H1 (cell line): ENCODE measurements around the gene SSBP3. TPM values are rescaled to one million over a fixed set of nuclear protein-coding genes. Genes with fewer than 3 reads are reported as not detected.

Experiments
- polyA plus RNA-seq, 7 experiments: library from polyadenylated mRNA; depleted of rRNA in 3 of 7; stranded (reverse) in 5 of 7; unstranded in 2 of 7; fragments of >200 nt in 5 of 7; fragments of 200-250 nt in 2 of 7; gene quantifications; 1 replicate in 5 of 7; 2 replicates in 1 of 7; 4 replicates in 1 of 7; pipeline versions ENCODE4 v1.2.1 to v1.2.3, GENCODE V29; 2011 to 2013; ENCODE audit warnings: missing spikeins in 2 of 7, mixed read lengths in 2 of 7
- total RNA-seq: library from RNA; stranded (reverse); fragmentation: NEBNext Ultra II Directional; extraction: Animal tissue kit (Norgen Biotek cat#: 25700); gene quantifications from 2 replicates; pipeline ENCODE4 v1.2.1, GENCODE V29; 2021

SSBP3 gene
- total and polyA plus RNA-seq, 2 of the 8 experiments (the other 6 are each of a cell fraction or from before 2014, with no cell fraction given) = 99.7 to 133 TPM

Other genes starting within 250 kb of the SSBP3 start
- 14.1 and 15.1 TPM in 2 replicates for gene CYB5RL, start 206.4 kb downstream of the SSBP3 start, total RNA-seq
- gene CYB5RL, start 206.4 kb downstream of the SSBP3 start, polyA plus RNA-seq (2011; rRNA removed) = 13.2 and 14.8 TPM in 2 replicates
- gene MRPL37, start 206.2 kb downstream of the SSBP3 start, total RNA-seq = 126 and 129 TPM in 2 replicates
- 45.5 and 66.6 TPM in 2 replicates for gene MRPL37, start 206.2 kb downstream of the SSBP3 start, polyA plus RNA-seq (2011; rRNA removed)
- 3.5 and 3.8 TPM in 2 replicates for gene ACOT11, start 141.8 kb upstream of the SSBP3 start, total RNA-seq
- gene ACOT11, start 141.8 kb upstream of the SSBP3 start, polyA plus RNA-seq (2011; rRNA removed) = 4.5 and 5.6 TPM in 2 replicates
- not detected in 2 replicates for gene FAM151A, start 217.1 kb upstream of the SSBP3 start, total RNA-seq
- 0.08 TPM in 1 of 2 replicates, not detected in the other for gene FAM151A, start 217.1 kb upstream of the SSBP3 start, polyA plus RNA-seq (2011; rRNA removed)
- gene MROH7, start 235.4 kb upstream of the SSBP3 start, total RNA-seq = 0.07 TPM in 1 of 2 replicates, not detected in the other
- 0.20 and 0.27 TPM in 2 replicates for gene MROH7, start 235.4 kb upstream of the SSBP3 start, polyA plus RNA-seq (2011; rRNA removed)